Frontal cortex (tissue), 4 donors: ENCODE data around the gene KCNQ2. TPM values are rescaled to one million over a fixed set of nuclear protein-coding genes. Genes with fewer than 3 reads are reported as not detected.

Experiments used
- DNase-seq, 2 donors: peaks; one replicate each; pipeline ENCODE4 v3.0.0; 2012; ENCODE audit warnings: low spot score in 2 of 2
- FAIRE-seq: peaks from 2 replicates; lab custom pipeline; 2012; peaks lifted over from hg19 to GRCh38; lab: Jason Lieb, UNC
- total RNA-seq: library from RNA; depleted of rRNA; stranded (reverse); fragments of >200 nt; gene quantifications from one replicate; pipeline ENCODE4 v1.2.3, GENCODE V29; 2014
- donor health status: control.
- donor health status: control.
- donor health status: control.

The KCNQ2 gene
- total RNA-seq, 1 donor from 2014 or later, result 159 TPM

DNA sequence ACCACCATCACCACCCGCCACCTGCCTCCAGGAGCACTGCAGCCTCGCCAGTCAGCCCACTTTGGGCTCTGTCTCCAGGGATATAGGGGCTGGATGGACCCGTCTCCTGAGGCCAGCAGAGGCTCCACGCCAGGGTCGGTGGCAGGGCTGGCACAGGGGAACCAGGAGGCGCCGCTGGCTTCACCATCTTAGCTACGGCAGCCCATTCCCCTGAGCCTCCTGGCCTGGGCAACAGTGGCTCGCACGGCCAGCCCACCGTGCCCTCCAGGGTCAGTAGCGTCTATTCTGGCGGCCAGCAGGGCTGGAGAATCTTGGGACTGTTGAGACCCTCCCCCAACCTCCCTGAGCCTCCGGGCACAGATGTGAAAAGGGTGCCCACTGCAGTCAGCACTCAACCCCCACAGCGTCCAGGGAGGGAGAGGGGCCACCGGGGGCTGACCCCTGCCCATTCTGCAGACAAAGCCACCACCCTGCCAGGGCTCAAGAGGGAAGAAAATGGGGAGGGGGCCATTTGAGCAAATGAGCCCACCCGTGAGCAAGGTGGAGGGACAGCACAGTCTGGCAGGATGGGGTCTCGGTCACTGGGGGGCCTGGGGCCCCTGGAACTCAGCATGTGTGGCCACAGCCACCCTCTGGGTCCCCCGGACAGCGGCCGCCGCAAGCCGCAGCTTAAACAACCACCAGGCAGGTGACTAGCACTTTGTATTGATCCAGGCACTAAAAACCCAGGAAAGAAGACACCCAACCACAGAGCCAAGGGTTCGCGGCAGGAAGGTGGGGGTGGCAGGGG is 28.7 kb downstream of the KCNQ2 start:
- FAIRE-seq (no peak), DNase-seq (no peak)

DNA sequence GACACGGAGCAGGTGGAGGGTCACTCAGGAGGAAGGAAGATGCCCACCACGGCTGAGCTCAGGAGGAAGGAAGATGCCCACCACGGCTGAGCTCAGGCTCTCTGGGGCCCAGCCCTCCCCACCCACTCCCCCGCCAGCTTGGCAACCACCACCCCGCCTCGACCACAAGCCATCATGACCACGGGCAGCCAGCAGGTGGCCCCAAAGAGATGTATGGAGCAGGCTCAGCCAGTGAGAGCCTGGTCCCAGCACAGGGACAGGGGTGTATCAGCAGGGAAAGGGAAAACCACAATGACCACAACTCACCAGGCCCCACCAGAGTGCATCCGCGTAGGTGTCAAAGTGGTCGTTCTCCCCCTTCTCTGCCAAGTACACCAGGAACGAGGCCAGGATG is 30.4 kb downstream of the KCNQ2 start:
- FAIRE-seq, result no peak
- peak in 1 of 2 donors; percentile 70 for DNase-seq

DNA sequence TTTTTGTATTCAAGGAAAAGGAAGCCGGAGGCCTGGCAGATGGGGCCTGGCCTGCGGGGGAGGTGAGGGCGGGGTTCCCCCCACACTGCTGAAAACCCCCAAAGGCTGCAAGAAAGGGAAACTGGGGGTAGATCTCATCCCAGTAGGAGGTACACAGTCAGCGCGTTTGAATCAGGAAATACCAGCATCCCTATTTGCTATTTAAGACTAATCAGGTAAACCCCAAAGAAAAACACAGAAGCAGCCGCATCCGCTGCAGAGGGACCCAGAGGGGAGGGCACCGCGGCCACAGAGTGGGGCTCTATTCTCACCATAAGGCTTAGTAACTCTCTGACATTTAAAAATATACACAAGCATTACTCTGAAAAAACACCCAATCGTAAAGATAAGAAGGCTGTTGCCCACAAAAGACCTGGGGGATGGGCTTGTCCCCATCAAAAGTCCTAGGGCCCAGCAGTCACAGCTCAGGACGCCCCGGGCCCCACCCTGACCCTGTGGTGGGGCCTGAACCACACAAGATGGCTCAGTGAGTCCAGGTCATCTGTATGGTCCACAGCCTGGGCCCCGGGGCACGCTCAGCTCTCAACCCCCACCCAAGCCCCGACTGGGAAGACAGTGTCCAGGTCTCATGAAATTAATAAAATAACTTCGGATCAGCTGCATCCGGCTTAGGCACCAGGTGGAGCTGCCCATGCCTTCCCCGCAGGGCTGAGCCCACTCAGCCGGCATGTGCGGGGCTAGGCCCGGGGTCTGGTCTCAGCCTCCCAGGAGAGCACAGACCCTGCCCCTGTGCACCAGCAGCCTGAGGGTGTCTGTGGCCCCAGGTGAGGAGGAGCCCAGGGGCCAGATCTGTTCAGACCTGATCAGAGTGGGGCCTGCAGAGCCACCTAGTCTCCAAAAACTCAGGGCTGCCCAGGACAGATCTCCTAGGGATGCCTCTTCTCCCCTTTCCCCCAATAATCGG is 31.0 kb downstream of the KCNQ2 start:
- no peak for FAIRE-seq
- no peak for DNase-seq

DNA sequence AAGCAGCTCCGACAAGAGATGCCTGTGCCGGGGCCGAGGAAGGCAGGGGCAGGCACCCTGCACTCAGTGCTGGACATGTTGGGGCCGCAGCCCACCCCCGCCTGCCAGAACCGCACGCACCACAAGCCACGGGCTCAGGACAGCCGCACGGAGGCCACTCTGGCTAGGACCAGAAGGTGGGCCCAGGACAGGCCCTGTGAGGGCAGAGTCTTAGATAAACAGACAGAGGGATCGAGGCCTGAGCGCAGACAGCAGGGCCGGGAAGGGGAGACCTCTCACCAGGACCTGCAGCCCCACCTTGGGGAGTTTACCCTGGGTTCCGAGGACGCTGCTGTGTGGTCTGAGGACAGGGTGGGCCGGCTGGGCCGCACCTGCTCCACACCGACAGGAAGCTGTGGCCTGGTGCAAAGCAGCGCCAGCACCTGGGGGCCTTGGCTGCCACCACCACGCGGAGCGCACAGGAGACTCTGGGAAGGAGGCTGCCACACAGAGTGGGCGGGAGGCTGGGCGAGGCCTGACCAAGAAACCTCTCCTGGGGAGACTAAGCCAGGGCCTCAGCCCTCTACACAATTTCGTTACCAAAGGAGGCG is 32.0 kb downstream of the KCNQ2 start:
- FAIRE-seq, result no peak
- no peak for DNase-seq

DNA sequence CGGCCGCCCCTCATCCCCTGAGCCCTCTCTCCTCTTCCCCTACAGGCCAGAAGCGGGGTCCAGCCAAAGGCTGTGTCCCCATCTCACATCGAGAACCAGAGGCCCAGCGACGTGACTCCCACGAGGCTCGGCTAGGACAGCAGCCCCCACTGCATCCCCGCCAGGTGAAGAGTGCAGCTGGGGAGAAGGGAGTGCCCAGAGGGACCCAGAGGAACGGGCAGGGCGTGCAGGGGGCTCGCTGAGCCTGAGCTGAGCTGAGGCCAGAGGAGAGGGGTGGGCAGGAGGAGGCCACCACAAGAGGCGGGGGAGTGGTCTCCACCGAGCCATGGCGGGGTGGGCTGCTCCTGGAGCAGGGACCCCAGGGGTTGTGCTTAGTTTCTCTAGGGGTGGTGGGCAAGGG is 32.6 kb downstream of the KCNQ2 start:
- FAIRE-seq (no peak), DNase-seq (no peak)

DNA sequence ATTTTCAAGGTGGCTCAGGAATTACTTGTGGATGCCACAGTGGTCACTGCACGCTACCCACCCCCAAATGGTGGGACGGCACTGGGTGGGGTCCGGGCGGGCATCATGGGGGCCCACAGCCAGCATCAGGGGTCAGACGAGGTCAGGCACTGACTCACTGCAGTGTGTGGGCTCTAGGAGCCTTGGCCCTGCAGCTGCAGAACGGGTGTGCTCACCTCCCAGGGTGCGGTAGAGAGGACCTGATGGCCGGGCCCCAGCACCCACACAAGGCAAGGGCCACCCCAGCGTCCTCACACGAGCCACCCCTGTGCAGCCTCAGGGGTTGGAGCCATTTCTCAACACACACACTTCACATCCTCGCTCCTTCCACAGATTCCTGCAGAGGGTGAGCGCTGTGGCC is 34.3 kb downstream of the KCNQ2 start:
- FAIRE-seq (no peak), DNase-seq (no peak)

DNA sequence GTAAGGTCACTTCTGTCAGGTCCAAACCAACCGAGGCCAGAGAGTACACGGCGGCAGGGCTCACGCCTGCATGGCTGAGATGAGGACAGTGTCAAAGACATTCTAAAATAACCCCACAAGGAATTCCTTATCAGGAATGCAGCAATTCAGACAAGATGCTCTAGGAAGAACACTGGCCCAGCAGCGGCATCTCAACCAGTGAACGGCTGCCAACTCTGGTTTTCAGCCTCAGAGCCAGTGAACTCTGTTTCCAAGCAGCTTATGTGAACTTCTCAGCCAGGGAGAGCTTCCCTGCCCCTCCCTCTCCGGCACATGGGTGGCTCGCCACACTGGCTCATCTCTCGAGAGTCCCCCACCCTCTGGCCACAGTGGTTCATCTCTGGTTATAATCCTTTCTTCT is 36.9 kb downstream of the KCNQ2 start:
- FAIRE-seq (no peak), DNase-seq (peak in 1 of 2 donors; percentile 46)

DNA sequence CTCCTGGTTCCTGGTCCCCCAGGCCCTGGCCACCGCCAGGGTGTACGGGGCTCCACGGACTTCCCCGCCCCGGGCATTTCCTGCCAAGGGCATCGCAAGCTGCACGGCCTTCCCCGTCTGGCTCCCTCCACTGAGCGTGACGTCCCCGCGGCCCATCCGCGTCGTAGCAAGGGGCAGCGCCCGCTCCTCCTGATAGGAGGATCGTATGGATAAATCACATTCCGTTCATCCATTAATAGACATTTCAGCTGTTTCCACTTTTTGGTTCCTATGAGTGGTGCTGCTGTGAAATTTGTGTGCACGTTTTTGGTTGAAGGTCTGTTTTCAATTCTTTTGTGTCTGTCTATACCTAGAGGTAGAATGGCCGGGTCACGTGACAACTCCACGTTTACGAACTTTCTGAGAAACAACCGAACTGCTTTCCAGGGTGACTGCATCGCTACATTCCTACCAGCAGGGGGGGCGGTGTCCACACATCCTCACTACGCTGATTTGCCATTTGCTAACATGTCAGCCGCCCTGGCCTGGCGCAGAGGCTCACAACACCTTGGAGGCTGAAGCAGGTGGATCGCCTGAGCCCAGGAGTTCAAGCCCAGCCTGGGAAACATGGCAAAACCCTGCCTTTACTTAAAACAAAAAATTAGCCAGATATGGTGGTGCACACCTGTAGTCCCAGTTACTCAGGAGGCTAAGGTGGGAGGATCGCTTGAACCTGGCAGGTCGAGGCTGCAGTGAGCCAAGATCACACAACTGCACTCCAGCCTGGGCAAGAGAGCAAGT is 37.7 kb downstream of the KCNQ2 start:
- FAIRE-seq, result no peak

DNA sequence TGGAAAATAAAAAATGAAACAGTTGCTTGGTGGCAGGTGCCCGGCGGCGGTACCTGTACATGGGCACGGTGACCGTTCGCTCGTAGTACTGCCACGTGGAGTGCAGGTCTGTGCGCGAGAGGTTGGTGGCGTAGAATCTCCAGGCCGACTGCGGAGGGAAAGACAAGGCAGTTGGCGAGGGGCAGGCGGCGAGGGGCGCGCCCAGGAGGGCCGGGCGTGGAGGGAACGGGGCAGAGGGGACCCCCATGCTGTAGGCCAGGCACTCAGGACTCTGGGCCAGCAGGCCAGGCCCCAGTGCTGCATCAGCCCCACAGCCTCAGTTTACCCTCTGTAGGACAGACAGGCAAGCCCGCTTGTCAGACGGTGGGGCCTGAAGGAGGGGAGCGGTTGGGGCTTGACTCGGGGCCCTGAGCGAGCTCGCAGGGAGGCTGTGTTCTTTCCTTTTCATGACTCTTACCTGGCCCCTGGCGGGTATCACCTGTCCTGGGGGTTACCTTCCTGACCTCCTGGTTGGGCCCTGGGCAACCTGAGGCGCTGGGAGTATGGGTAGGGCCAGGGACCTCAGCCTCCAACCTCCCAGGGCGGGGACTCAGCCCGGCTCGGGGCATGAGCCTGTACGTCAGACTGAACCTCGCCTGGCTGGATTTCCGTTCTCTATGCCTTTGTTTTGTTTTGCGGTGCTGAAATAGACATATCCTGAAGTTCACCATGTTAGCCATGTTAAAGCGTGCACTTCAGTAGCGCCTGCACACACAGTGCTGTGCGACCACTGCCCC is 38.5 kb downstream of the KCNQ2 start:
- no peak for DNase-seq
- FAIRE-seq, result no peak

More for the DNA sequence above, 37.7 kb downstream of the KCNQ2 start:
- peak; percentile 81 to 86 for DNase-seq

DNA sequence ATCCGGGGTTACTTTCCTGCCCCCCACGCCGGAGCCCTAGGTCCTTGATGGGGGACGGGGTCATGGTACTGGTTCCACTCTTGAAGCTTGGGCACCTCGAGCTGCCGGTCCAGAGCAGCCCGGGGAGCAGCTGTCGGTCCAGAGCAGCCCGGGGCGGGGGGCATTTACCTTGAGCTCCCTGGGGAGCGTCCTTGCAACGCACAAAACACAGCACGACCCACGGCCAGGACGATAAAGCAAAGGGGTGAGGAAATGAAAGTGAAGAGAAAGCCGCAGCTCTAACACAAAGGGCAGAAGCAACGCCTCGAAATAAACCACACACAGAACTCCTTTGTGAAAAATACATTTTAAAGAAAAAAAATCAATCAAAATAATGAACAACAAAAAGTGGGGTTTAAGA is 39.1 kb downstream of the KCNQ2 start:
- DNase-seq (no peak), FAIRE-seq (no peak)

DNA sequence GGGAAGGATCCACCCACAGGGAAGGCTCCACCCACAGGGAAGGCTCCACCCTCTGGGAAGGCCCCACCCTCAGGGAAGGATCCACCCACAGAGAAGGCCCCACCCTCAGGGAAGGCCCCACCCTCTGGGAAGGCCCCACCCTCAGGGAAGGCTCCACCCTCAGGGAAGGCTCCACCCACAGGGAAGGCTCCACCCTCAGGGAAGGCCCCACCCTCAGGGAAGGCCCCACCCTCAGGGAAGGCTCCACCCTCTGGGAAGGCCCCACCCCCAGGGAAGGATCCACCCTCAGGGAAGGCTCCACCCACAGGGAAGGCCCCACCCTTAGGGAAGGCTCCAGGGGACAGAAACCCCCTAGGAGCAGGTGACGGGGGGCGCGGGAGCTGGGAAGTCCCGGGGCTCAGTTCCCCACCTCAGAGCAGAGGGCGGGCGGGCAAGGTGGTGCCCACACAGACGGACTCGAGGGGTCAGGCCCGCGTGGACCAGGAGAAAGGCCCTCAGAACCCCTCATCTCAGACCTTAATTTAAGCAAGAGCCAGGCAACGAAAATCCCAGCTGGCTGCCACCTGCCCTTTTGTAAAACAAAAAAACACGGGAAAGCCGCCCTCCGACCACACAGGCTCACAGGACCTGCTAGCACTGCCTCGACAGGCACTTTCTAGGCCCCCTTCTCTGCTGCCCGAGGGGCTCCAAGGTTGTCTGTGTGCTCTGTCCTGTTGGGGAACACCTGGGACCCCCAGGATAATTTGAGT is 39.7 kb downstream of the KCNQ2 start:
- no peak for FAIRE-seq
- no peak for DNase-seq

DNA sequence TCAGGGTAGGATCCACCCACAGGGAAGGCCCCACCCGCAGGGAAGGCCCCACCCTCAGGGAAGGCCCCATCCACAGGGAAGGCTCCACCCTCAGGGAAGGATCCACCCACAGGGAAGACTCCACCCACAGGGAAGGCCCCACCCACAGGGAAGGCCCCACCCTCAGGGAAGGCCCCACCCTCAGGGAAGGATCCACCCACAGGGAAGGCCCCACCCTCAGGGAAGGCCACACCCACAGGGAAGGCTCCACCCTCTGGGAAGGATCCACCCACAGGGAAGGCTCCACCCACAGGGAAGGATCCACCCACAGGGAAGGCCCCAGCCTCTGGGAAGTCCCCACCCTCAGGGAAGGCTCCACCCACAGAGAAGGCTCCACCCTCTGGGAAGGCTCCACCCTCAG is 40.5 kb downstream of the KCNQ2 start:
- no peak for FAIRE-seq
- no peak for DNase-seq

DNA sequence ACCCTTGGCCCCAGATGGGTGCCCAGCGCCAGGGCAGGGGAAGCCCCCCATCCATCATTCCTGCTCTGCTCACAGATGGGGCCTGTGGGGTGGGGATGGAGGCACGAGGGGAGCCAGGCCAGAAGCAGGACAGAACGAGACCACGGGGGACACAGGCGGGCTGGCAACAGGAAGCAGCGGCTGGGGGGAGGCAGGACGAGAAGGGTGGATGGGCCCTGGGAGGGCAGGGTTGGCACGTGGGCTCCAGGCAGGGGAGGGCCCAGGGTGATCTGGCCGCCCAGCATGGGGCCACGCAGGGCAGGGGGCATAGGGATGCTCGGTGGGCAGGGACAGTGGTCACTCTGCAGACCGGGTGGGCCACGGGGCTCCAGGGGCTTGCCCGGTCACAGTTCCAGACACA is 41.6 kb downstream of the KCNQ2 start:
- FAIRE-seq, result no peak
- no peak for DNase-seq

DNA sequence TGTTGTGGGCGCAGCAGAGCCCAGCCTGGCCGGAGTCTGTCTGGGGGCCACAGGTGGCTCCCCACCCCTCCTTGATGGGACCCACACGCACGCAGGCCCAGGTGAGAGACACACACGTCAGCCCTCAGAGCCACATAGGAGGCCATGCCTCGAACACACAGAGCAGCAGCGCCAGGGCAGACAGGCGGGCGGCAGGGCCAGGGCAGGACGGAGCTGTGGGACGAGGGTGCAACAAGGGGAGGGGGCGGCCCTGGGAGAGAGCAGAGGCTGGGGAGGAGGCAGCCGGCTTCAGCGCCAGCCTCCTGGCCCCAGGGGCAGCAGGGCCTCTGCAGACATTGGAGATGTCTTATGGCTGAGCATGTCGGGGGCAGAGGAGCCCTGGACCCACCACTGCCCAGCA is 42.5 kb downstream of the KCNQ2 start:
- no peak for DNase-seq
- FAIRE-seq, result no peak

DNA sequence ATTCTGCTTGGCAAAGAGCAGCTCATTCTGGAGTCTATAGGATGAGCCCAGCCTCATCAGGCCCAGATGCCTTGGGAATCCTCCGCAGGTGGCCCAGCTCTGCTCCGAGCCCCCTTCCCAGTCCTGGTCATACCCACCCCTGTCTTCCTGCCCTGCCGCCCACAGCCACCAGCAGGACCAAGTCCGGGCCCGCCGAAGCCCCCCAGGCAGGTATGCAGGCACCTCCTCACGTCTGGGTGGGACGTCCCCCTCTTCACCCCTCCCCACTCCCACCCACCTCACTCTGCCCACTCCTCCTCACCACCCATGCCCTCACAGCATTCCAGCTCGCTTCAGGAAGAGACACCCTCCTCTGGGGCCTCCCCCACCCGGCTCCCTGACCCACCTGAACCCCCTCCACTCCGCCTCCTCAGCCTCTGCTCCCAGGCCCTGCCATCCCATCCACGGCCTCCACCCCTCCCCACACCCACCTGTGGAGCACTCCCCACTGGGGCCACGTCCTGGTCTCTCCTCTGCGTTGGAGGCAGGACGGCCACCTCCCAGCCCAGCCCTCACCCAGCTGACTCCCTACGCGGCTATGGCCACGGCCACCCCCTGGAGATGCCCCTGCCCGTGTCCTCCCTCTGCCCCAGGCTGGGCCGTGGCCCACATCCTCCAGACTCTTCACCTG is 43.4 kb downstream of the KCNQ2 start:
- DNase-seq (no peak), FAIRE-seq (no peak)

DNA sequence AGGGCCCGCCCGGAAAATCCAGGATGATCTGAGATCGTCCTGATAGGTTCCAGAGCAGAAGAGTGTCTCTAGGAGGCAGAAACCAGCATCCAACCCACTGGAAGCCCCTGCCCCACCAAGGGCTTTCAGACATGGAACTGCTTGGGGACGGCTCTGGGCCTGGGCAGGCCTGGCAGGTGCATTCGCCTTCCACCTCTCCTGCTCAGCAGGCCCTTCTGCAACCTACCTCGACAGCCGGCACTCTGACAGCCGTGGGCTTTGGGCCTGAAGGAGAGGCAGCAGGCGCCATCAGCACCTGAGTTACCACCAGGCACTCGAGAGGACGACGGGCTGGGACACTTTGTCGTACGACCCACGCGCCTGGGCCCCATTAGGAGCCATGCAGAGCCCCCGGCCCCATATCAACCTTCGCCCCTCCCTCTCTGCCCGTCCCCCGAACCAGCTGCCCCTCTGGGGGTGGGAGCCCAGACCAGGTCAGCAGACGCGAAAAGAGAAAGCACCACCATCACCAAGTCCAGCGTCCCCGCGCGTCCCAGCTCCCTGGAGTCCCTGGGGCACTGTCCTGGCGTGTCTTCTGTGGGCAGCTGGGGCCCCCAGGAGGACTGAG is 44.6 kb downstream of the KCNQ2 start:
- FAIRE-seq (no peak), DNase-seq (no peak)

DNA sequence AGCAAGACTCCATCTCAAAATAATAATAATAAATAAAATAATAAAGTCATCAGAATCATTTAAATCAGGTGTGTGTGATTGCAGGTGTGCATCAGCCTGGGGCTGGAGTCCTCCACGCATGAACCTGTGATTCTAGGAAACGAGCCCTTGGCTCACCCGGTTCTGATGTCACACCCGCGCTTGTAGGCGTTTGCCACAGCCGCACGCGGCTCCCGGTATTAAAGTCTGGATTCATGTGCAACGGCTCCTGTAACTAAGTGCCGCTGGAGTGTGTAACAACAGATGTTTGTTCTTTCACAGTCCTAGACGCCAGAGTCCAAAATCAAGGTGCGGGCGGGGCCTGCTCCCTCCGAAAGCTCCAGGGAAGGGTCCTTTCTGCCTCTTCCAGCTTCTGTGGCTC is 45.2 kb downstream of the KCNQ2 start:
- FAIRE-seq (no peak), DNase-seq (no peak)
